ENCODE measurements around the gene CHST10. TPM values are rescaled to one million over a fixed set of nuclear protein-coding genes. Genes with fewer than 3 reads are reported as not detected.

The CHST10 gene
- total RNA-seq, 2 donors from 2014 or later = 9.9 to 10.4 TPM

- ATAC-seq = no peak
- Mint-ChIP-seq H3K4me1 (ENCODE audit: low read depth in 2 of 2) (peaks cover 6% of the 10 kb centered on the region in 2 donors), H3K36me3 (peaks cover 2% of the 10 kb centered on the region), H3K27me3 (no peaks in the 10 kb centered on the region), H3K27ac (no peak overlapping the region), H3K9me3 (no peaks in the 10 kb centered on the region), H3K4me3 (no peak overlapping the region)
- DNase-seq (ENCODE audit: low spot score) = no peak
Observed at GRCh38 chr2:100409461-100409860, 8.0 kb downstream of the CHST10 start.

DNA sequence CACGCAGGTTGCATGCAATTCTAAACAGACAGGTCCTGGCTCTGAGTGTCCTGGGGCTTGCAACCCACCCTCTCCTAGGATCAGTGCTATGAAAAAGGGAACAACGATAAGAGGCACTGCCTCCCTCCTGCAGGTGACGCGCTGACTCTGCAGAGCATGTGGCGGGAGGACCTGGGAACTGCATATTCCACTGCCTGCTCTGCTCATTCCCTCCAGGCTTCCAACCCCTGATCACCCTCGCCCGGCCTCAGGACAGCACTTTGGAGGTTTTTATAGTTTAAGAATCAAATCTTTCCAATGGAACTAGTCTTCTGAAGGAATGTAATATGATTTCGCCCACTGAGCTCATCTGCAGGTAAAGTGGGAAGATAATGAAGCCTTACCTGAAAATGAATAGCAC, 8.5 kb downstream of the CHST10 start:
- Mint-ChIP-seq H3K4me1 (ENCODE audit: low read depth in 2 of 2) (peaks cover 4 to 8% of the 10 kb centered on the region in 2 donors), H3K36me3 (peaks cover 6% of the 10 kb centered on the region)
- ATAC-seq = no peak

DNA sequence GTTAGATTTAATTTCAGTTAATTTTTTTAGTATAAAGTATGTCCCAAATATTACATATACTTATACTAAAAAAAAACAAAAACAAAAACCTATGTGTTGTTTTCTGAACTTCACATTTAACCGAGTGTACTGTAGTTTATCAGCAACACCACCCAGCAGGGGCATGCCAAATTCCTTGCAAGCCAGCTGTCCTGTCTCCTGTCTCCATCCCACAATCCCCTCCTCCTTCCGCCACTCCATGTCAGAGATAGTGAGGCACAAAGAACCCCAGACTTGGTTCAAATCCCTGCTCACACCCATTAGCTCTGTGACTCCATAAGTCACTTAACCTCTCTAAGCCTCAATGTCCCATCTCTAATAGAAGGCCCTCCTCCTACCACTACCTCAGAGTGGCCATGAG, 9.4 kb downstream of the CHST10 start:
- Mint-ChIP-seq H3K9me3 (no peaks in the 10 kb centered on the region), H3K27me3 (no peaks in the 10 kb centered on the region), H3K4me3 (no peak overlapping the region), H3K27ac (no peak overlapping the region), H3K4me1 (ENCODE audit: low read depth in 2 of 2) (peaks cover 0 to 8% of the 10 kb centered on the region in 2 donors), H3K36me3 (peaks cover 6% of the 10 kb centered on the region)
- ATAC-seq = no peak
- no peak for DNase-seq (ENCODE audit: low spot score)

More for the DNA sequence above, 8.5 kb downstream of the CHST10 start:
- no peaks in the 10 kb centered on the region for H3K9me3 Mint-ChIP-seq
- no peak for DNase-seq (ENCODE audit: low spot score)
- H3K4me3 Mint-ChIP-seq = no peak overlapping the region
- H3K27me3 Mint-ChIP-seq = no peaks in the 10 kb centered on the region
- no peak overlapping the region for H3K27ac Mint-ChIP-seq

- DNase-seq (ENCODE audit: low spot score) = no peak
- no peak for ATAC-seq
- H3K36me3 Mint-ChIP-seq = peaks cover 6% of the 10 kb centered on the region
- H3K4me1 Mint-ChIP-seq (ENCODE audit: low read depth in 2 of 2) = peaks cover 0 to 8% of the 10 kb centered on the region in 2 donors
- H3K27me3 Mint-ChIP-seq = no peaks in the 10 kb centered on the region
- H3K4me3 Mint-ChIP-seq = no peak overlapping the region
- H3K9me3 Mint-ChIP-seq = no peaks in the 10 kb centered on the region
- H3K27ac Mint-ChIP-seq = no peak overlapping the region
Observed at GRCh38 chr2:100407563-100407962, 9.9 kb downstream of the CHST10 start.

DNA sequence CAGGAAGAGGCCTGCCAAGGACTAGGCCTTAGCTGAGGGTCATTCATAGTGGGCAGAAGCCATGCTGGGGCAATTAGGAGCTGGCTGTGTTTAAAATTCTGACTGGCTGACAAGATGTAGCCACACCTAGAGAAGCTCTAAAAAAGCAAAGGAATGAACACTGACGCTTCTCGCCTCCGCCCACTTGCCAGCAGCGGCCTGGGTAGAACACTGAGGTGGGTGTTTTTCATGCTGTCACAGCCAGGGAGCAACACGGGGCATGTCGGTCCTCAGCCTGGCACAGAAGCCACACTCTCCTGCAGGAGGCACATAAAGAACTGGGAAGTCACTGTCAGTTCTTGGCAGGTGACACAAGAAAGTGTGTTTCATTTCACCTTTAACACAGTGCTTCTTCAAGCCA, 10.4 kb downstream of the CHST10 start:
- Mint-ChIP-seq H3K9me3 (no peaks in the 10 kb centered on the region), H3K36me3 (peaks cover 6% of the 10 kb centered on the region), H3K4me3 (no peak overlapping the region), H3K27me3 (no peaks in the 10 kb centered on the region), H3K4me1 (ENCODE audit: low read depth in 2 of 2) (peaks cover 0 to 8% of the 10 kb centered on the region in 2 donors), H3K27ac (no peak overlapping the region)
- DNase-seq (ENCODE audit: low spot score) (no peak), ATAC-seq (no peak)

DNA sequence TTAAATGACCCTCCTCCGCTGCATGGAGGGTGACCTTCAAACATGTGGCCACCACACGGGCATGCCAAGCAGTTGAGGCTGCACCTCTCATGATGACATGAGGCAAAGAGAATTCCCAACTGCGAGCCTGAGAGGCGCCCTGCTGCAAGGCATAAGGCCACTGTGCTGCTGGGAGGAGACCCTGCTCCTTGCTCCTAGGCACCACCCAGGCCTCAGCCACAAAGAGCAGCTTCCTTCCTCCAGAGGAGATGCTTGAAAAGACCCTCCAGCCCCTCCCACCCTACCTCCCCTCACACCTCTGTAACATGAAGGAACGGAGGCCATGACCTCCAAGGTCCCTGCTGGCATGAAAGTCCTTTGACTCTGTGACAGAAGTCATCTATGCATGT, 11.4 kb downstream of the CHST10 start:
- H3K9me3 Mint-ChIP-seq = no peaks in the 10 kb centered on the region
- H3K4me3 Mint-ChIP-seq = no peak overlapping the region
- H3K27me3 Mint-ChIP-seq = no peaks in the 10 kb centered on the region
- peaks cover 6% of the 10 kb centered on the region for H3K36me3 Mint-ChIP-seq
- no peak overlapping the region for H3K27ac Mint-ChIP-seq
- ATAC-seq (no peak), DNase-seq (ENCODE audit: low spot score) (no peak)
- H3K4me1 Mint-ChIP-seq (ENCODE audit: low read depth in 2 of 2) = peaks cover 0 to 8% of the 10 kb centered on the region in 2 donors

DNA sequence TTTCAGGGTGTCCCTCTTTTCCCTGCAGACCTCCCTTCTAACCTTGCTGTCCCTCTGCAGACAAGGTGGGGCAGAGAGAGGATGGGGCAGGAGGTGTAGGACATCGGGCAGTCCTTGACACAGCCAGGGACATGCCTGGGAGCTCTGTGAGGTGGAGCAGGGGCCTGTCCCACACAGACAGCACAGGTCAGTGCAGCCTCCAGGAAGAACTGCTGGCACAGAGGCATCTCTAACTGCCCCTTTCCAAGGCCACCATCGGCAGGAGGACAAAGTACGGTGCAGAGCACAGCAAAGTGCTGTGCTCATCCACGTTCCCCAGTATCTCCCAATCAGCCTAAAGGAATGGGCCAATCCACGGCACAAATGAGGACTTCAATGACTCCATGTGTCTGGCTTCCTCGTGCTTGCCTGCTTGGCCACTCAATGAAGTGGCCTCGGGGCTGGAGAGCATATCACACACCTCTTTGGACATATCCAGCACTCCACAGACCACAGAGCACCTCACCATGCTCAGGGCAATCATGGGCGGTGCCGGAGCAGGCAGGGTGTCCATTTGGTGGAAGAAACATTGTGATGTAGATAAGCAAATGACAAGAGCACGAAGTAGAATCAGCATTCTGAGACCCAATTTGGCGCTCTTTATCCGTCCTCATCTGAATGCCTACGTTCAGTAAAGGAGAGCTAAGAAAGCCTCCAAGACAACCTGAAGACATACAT, 11.9 kb downstream of the CHST10 start:
- H3K27me3 Mint-ChIP-seq = no peaks in the 10 kb centered on the region
- peaks cover 6% of the 10 kb centered on the region for H3K36me3 Mint-ChIP-seq
- peaks cover 0 to 8% of the 10 kb centered on the region in 2 donors for H3K4me1 Mint-ChIP-seq (ENCODE audit: low read depth in 2 of 2)
- H3K27ac Mint-ChIP-seq = no peak overlapping the region
- H3K4me3 Mint-ChIP-seq = no peak overlapping the region
- peak in 1 of 2 donors; percentile 24 for ATAC-seq
- no peak for DNase-seq (ENCODE audit: low spot score)
- no peaks in the 10 kb centered on the region for H3K9me3 Mint-ChIP-seq

DNA sequence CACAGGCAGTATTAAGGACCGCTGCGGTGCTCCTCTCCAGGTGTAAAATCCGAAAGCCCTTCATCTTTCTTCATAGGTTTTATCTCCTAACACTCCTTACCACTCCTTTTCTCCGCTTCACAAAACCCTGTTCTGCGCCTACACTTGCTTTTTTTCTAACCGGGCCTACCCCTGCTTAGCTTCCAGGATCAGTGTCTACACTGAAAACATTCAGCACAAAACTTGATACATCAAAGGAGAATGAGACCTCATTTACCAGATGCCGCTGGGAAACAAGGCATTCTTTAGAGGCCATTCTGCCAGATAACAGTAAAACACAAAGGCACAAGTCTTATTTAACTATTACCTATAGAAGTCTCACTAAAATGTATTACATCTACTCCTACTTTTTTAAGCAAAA, 13.1 kb downstream of the CHST10 start:
- H3K36me3 Mint-ChIP-seq = peaks cover 6% of the 10 kb centered on the region
- H3K27me3 Mint-ChIP-seq = no peaks in the 10 kb centered on the region
- no peak for DNase-seq (ENCODE audit: low spot score)
- H3K9me3 Mint-ChIP-seq = no peaks in the 10 kb centered on the region
- no peak for ATAC-seq
- H3K27ac Mint-ChIP-seq = no peak overlapping the region
- peaks cover 0 to 3% of the 10 kb centered on the region in 2 donors for H3K4me1 Mint-ChIP-seq (ENCODE audit: low read depth in 2 of 2)
- H3K4me3 Mint-ChIP-seq = no peak overlapping the region

- Mint-ChIP-seq H3K36me3 (peaks cover 6% of the 10 kb centered on the region), H3K27ac (no peak overlapping the region), H3K4me3 (no peak overlapping the region)
Observed at GRCh38 chr2:100403722-100404121, 13.7 kb downstream of the CHST10 start.

GRCh38 chr2:100401268-100401667, 16.2 kb downstream of the CHST10 start:
- Mint-ChIP-seq H3K36me3 (peaks cover 6% of the 10 kb centered on the region), H3K27me3 (no peaks in the 10 kb centered on the region), H3K9me3 (no peaks in the 10 kb centered on the region), H3K4me1 (ENCODE audit: low read depth in 2 of 2) (peaks cover 0 to 2% of the 10 kb centered on the region in 2 donors), H3K27ac (no peak overlapping the region), H3K4me3 (no peak overlapping the region)
- ATAC-seq = no peak
- DNase-seq (ENCODE audit: low spot score) = no peak

More at GRCh38 chr2:100403722-100404121, 13.7 kb downstream of the CHST10 start:
- ATAC-seq (no peak), DNase-seq (ENCODE audit: low spot score) (no peak)
- Mint-ChIP-seq H3K27me3 (no peaks in the 10 kb centered on the region), H3K4me1 (ENCODE audit: low read depth in 2 of 2) (peaks cover 0 to 2% of the 10 kb centered on the region in 2 donors), H3K9me3 (no peaks in the 10 kb centered on the region)

- H3K36me3 Mint-ChIP-seq = peaks cover 6% of the 10 kb centered on the region
- no peak overlapping the region for H3K4me3 Mint-ChIP-seq
- no peak for ATAC-seq
- DNase-seq (ENCODE audit: low spot score) = no peak
- H3K9me3 Mint-ChIP-seq = no peaks in the 10 kb centered on the region
- no peaks in the 10 kb centered on the region for H3K27me3 Mint-ChIP-seq
- H3K4me1 Mint-ChIP-seq (ENCODE audit: low read depth in 2 of 2) = peaks cover 0 to 2% of the 10 kb centered on the region in 2 donors
- no peak overlapping the region for H3K27ac Mint-ChIP-seq
Observed at GRCh38 chr2:100399714-100400113, 17.8 kb downstream of the CHST10 start.

DNA sequence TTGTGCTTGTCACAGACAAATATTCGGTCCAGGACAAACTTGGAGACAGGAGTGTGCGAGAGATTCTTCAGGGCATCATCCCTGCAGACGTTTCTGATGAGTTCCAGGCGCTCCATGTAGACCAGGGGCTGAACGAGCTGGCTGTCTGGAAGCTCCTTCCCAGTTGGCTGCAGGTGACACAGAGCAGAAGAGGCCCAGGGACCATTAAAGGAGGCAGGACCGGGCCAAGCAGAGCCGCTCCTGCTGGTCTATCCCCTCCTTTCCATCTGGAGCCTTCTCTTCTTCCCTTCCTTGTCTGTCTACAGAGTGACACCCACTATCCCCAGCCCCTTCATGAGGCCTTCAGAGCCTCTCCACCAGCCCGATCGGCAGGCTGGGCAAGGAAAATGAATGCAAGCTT, 19.5 kb downstream of the CHST10 start:
- Mint-ChIP-seq H3K4me1 (ENCODE audit: low read depth in 2 of 2) (no peaks in the 10 kb centered on the region), H3K4me3 (no peak overlapping the region), H3K9me3 (no peaks in the 10 kb centered on the region), H3K27ac (no peak overlapping the region), H3K36me3 (no peaks in the 10 kb centered on the region), H3K27me3 (no peaks in the 10 kb centered on the region)
- DNase-seq (ENCODE audit: low spot score) = no peak
- ATAC-seq = no peak

DNA sequence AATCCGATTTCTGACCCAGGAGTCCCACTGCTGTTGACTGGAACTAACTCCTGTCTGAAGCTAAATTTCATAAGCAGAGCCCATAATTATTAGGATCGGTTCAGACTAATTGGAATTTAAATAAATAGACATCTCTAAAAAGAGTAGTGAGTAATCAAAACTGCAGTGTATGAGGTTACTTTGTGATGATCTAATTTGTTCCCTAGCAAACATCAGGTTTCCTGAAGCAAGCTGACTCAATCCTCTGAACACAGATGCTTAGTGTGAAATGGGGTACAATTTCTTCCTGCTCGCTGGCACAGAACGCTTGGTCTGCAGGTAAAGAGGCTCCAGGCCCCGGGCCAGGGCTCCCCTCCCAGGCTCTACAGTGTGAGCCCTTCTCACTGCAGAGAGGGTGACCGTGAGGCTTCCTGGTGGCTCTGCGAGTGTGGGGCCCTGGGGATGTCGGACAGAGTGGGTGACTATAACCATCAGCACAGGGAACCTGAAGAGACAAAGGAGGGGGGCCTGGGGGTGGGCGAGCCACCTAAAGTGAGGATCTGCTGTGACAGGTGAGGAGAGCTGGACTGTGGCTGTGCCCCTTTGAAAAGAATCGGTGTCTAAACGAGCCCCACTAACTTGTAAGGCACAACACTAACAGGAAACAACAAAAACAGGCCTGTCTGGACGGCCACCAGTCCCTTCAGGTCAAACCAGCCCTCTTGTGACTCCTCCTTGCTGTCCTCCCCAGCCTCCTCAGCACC, 20.2 kb downstream of the CHST10 start:
- Mint-ChIP-seq H3K4me1 (ENCODE audit: low read depth in 2 of 2) (no peaks in the 10 kb centered on the region), H3K27me3 (no peaks in the 10 kb centered on the region), H3K36me3 (no peaks in the 10 kb centered on the region), H3K9me3 (no peaks in the 10 kb centered on the region), H3K4me3 (no peak overlapping the region), H3K27ac (no peak overlapping the region)
- no peak for ATAC-seq
- DNase-seq (ENCODE audit: low spot score) = no peak

- Mint-ChIP-seq H3K4me3 (no peak overlapping the region), H3K36me3 (no peaks in the 10 kb centered on the region), H3K27me3 (no peaks in the 10 kb centered on the region), H3K27ac (no peak overlapping the region), H3K9me3 (no peaks in the 10 kb centered on the region), H3K4me1 (ENCODE audit: low read depth in 2 of 2) (no peaks in the 10 kb centered on the region)
- ATAC-seq = no peak
- DNase-seq (ENCODE audit: low spot score) = no peak
Observed at GRCh38 chr2:100396483-100396882, 21.0 kb downstream of the CHST10 start.
